Measurements from ENCODE around the gene AP3S1. TPM values are rescaled to one million over a fixed set of nuclear protein-coding genes. Genes with fewer than 3 reads are reported as not detected.
A peak's percentile ranks its signal among the peaks of the same experiment; 100 is the strongest.

Gene AP3S1
- total and polyA plus RNA-seq, 2 of the 13 experiments (the other 11 are each of a cell fraction or from before 2014, with no cell fraction given) = 50.5 to 85.9 TPM

GRCh38 chr5:115841382-115842088, at the start of gene AP3S1, which contains the start of gene ATG12 (continued):
- TF ChIP-seq ZHX2 (IDR thresholded peaks at IDR 0.05; ENCODE audit: low read depth) = peak; percentile 80
- TF ChIP-seq ZHX2 (CRISPR knock-in tag; IDR thresholded peaks at IDR 0.05; ENCODE audit: borderline replicate concordance) = peak; percentile 72; the same call in 1 of the 2 replicates
- peak; percentile 58; the same call in 1 of the 2 replicates for TF ChIP-seq SALL2 (CRISPR knock-in tag; IDR thresholded peaks at IDR 0.05)
- peak; percentile 77 for TF ChIP-seq FOXK2 (IDR thresholded peaks at IDR 0.05)
- peak; percentile 26; the same call in 1 of the 2 replicates for TF ChIP-seq ZBTB8A (CRISPR knock-in tag; IDR thresholded peaks at IDR 0.05; ENCODE audit: borderline replicate concordance, low read depth)
- peak; percentile 65; the same call in 1 of the 2 replicates for TF ChIP-seq ZFP90 (CRISPR knock-in tag; IDR thresholded peaks at IDR 0.05; ENCODE audit: borderline replicate concordance)
- TF ChIP-seq TFE3 (CRISPR knock-in tag; IDR thresholded peaks at IDR 0.05) = peak; percentile 91
- no peak; the same call in 1 of the 2 replicates for TF ChIP-seq CHCHD3 (CRISPR knock-in tag; IDR thresholded peaks at IDR 0.05)
- peak; percentile 71; the same call in 1 of the 2 replicates for TF ChIP-seq ZNF800 (CRISPR knock-in tag; IDR thresholded peaks at IDR 0.05)
- peak; percentile 96 for TF ChIP-seq ZFX (CRISPR knock-in tag; IDR thresholded peaks at IDR 0.05; ENCODE audit: low read depth)
- TF ChIP-seq NFYB (CRISPR knock-in tag; IDR thresholded peaks at IDR 0.05) = peak; percentile 20; the same call in 1 of the 2 replicates
- peak; percentile 88; the same call in 1 of the 2 replicates for TF ChIP-seq ZC3H13 (CRISPR knock-in tag; IDR thresholded peaks at IDR 0.05)
- TF ChIP-seq ZNF317 (CRISPR knock-in tag; IDR thresholded peaks at IDR 0.05) = peak; percentile 87
- 0 out of 2 replicates have a peak, but pooled peaks have one; percentile 38 for TF ChIP-seq DDIT3 (CRISPR knock-in tag; IDR thresholded peaks at IDR 0.05)
- TF ChIP-seq CEBPG (CRISPR knock-in tag; IDR thresholded peaks at IDR 0.05) = peak; percentile 35; the same call in 1 of the 2 replicates
- TF ChIP-seq HOXA3 (CRISPR knock-in tag; IDR thresholded peaks at IDR 0.05) = peak; percentile 91
- no peak; the same call in 1 of the 2 replicates for TF ChIP-seq ZNF891 (CRISPR knock-in tag; IDR thresholded peaks at IDR 0.05)
- TF ChIP-seq IRX3 (CRISPR knock-in tag; IDR thresholded peaks at IDR 0.05; ENCODE audit: borderline replicate concordance, low read depth) = peak; percentile 87; the same call in 1 of the 2 replicates

Measured in HepG2 (cell line).